Adrenal gland (tissue), 12 donors: ENCODE results near the gene ACKR2. TPM values are rescaled to one million over a fixed set of nuclear protein-coding genes. Genes with fewer than 3 reads are reported as not detected.
A peak's percentile ranks its signal among the peaks of the same experiment; 100 is the strongest.

Experiments used
- DNase-seq, 7 donors: peaks; one replicate each; pipeline ENCODE4 v3.0.0-alpha.2; 2019 to 2020
- H3K27ac ChIP-seq, 5 donors: fragments of 200-600 bp; sonication (generic) in 4 of 5; 1 replicate in 3 of 5; 2 replicates in 2 of 5; pipeline versions ENCODE4 v1.5.1 to v1.8.0; 2016 to 2020; ENCODE audit warnings: mild to moderate bottlenecking in 1 of 5
- H3K27me3 ChIP-seq: fragments of 200-600 bp; 2 replicates; pipeline ENCODE4 v1.8.0; 2021
- H3K36me3 ChIP-seq, 2 donors: fragments of 200-600 bp; replicated peaks in 1 of 2; 1 replicate in 1 of 2; 2 replicates in 1 of 2; pipeline versions ENCODE4 v1.5.1 to v1.8.0; 2018 to 2022
- H3K4me1 ChIP-seq, 2 donors: fragments of 200-600 bp; replicated peaks in 1 of 2; 1 replicate in 1 of 2; 2 replicates in 1 of 2; pipeline versions ENCODE4 v1.5.1 to v1.8.0; 2018 to 2021
- H3K4me3 ChIP-seq, 4 donors: fragments of 200-600 bp; sonication (generic) in 3 of 4; one replicate each; pipeline ENCODE4 v1.5.1; 2016 to 2018
- H3K9me3 ChIP-seq, 3 donors: fragments of 200-600 bp; sonication (generic) in 1 of 3; replicated peaks in 1 of 3; 1 replicate in 2 of 3; 2 replicates in 1 of 3; pipeline versions ENCODE4 v1.5.1 to v1.8.0; 2016 to 2021
- POLR2A ChIP-seq, 2 donors: fragments of 450-650 bp; IDR thresholded peaks; one replicate each; pipeline ENCODE4 v1.6.1; 2017; ENCODE audit warnings: antibody characterized with exemption in 2 of 2, mild to moderate bottlenecking in 2 of 2, moderate library complexity in 1 of 2
- WGBS, 4 donors: extraction: QIAGEN DNeasy Blood & Tissue Kit in 2 of 4; methylation state at CpG; one replicate each; pipeline versions ENCODE4 v1.1.5 to v1.1.7; 2013 to 2017; 5-methylcytosine and 5-hydroxymethylcytosine counted together
- intact Hi-C, 2 donors: fragments of 100-400 bp; cut with DNase I; formaldehyde crosslinking; loops; one replicate each; pipeline versions ENCODE4 v1.14.1 to v1.15.0; 2022 to 2023
- polyA plus RNA-seq, 3 donors: library from polyadenylated mRNA; stranded (reverse); fragments of 200-250 nt in 2 of 3; fragments of 350-450 nt in 1 of 3; fragmentation: Illumina TruSeq in 1 of 3; extraction: RNeasy Lipid Tissue Mini Kit (QIAGEN cat#74804) in 1 of 3; gene quantifications; one replicate each; pipeline ENCODE4 v1.2.3, GENCODE V29; 2013 to 2014
- total RNA-seq, 9 donors: library from RNA; depleted of rRNA in 4 of 9; stranded (reverse); fragments of >200 nt in 4 of 9; fragments of 120-200 nt in 1 of 9; fragmentation: NEBNext Ultra II Directional in 1 of 9; extraction: Animal tissue kit (Norgen Biotek cat#: 25700) in 1 of 9; gene quantifications; one replicate each; pipeline versions ENCODE4 v1.1.0 to v1.2.4, GENCODE V29; 2013 to 2023
- TF ChIP-seq, protein P1 (sequence below), 6 experiments: fragments of 450-650 bp in 4 of 6; fragments of 200-600 bp in 2 of 6; sonication (generic) in 1 of 6; IDR thresholded peaks; 1 replicate in 5 of 6; 2 replicates in 1 of 6; pipeline versions ENCODE4 v1.5.1 to v1.8.0; 2016 to 2021; ENCODE audit warnings: antibody characterized with exemption in 6 of 6, mild to moderate bottlenecking in 2 of 6, moderate library complexity in 1 of 6
- donor health status: healthy with polysubstance abuse.
- donor health status: Bipolar disorder and iron deficiency.
- donor health status: DM: yes; HTN: yes; CAD: no.
- donor health status: DM: no; HTN: no; CAD: no.
- donor health status: DM: no; HTN: no; CAD: no.
- donor health status: DM: yes; HTN: yes; CAD: no.

ACKR2 gene
- total and polyA plus RNA-seq, 12 donors = 1.1 to 19.9 (median 3.0) TPM

DNA sequence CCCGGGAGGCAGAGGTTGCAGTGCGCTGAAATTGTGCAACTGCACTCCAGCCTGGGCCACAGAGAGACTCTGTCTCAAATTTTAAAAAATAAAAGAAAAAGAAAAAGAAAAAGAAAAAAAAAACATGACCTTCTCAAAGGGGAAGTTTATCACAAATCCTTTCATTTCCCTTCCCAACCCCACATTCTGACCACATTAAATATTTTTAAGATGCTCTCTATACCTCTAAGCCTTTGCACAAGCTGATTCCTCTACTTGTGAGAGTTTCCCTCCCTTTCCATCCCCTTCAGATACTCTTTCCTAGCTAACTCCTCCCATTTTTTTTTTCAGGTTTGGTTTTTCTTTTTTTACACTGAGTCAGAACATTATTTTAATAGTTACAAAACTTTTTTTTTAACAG, 9.0 kb upstream of the ACKR2 start:
- Histone ChIP-seq H3K36me3 (no peaks in the 10 kb centered on the region), H3K4me3 (no peak overlapping the region), H3K9me3 (no peaks in the 10 kb centered on the region), H3K27me3 (no peaks in the 10 kb centered on the region), H3K27ac (peak overlapping the region in 2 of 5 donors; percentile 9 to 26), H3K4me1 (peaks cover 21 to 43% of the 10 kb centered on the region in 2 donors)
- DNase-seq = no peak
- intact Hi-C loops = no loop called here
- WGBS, 4 donors = 77 to 87% (median 83%) methylated on average over 2 of the region's 2 CpGs
- TF ChIP-seq POLR2A (IDR thresholded peaks at IDR 0.05) = no peak
- TF ChIP-seq, protein P1, sequence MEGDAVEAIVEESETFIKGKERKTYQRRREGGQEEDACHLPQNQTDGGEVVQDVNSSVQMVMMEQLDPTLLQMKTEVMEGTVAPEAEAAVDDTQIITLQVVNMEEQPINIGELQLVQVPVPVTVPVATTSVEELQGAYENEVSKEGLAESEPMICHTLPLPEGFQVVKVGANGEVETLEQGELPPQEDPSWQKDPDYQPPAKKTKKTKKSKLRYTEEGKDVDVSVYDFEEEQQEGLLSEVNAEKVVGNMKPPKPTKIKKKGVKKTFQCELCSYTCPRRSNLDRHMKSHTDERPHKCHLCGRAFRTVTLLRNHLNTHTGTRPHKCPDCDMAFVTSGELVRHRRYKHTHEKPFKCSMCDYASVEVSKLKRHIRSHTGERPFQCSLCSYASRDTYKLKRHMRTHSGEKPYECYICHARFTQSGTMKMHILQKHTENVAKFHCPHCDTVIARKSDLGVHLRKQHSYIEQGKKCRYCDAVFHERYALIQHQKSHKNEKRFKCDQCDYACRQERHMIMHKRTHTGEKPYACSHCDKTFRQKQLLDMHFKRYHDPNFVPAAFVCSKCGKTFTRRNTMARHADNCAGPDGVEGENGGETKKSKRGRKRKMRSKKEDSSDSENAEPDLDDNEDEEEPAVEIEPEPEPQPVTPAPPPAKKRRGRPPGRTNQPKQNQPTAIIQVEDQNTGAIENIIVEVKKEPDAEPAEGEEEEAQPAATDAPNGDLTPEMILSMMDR (IDR thresholded peaks at IDR 0.05) = no peak

DNA sequence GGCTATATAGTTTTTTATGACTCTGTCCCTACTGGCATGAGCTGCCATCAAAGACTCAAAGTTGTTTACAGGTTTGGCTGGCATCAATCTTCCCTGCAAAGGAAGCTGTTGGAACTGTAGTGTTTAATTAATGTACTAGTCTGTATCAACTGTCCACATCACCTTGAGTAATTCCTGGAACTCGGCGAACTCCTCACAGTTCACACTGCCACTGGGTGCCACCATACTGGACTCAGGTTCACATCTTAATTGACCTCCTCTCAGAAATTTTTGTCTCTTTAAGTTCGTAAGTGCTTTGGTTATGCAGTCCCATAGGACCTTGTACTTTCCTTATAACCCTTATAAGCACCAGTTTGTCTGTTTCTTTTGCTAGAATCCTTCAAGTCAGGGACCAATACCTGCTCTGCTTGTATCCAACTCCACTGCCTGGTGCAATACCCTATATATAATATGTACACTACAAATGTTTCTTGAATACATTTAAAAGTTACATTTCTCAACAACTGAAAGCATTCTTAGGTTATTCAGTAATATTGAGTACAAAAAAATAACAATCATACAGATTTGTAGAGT, 8.1 kb upstream of the ACKR2 start:
- 44 to 65% (median 52%) methylated on average over 3 of the region's 3 CpGs for WGBS, 4 donors
- Histone ChIP-seq H3K27me3 (no peaks in the 10 kb centered on the region), H3K36me3 (no peaks in the 10 kb centered on the region), H3K4me1 (peaks cover 21 to 45% of the 10 kb centered on the region in 2 donors), H3K9me3 (no peaks in the 10 kb centered on the region), H3K4me3 (peak overlapping the region in 1 of 4 donors; percentile 76), H3K27ac (peak overlapping the region in 3 of 5 donors; percentile 22 to 66 (median 63))
- TF ChIP-seq, protein P1 (IDR thresholded peaks at IDR 0.05) = no peak
- no peak for TF ChIP-seq POLR2A (IDR thresholded peaks at IDR 0.05)
- intact Hi-C loops = no loop called here
- no peak for DNase-seq

DNA sequence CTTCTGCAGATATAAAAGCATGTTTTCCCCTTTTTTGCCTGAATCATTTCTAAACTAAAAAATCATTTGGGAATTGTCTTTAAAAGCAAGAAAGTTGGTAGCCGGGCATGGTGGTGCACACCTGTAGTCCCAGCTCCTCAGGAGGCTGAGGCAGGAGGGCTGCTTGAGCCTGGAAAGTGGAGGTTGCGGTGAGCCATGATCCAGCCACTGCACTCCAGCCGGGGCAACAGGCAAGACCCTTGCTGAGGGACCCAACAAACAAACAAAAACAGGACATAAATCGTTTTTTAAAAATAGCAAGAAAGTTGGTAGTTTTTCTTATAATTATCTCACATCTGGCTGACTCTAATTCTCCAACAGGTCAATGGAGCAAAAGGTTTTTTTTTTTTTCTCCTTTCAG, 7.5 kb upstream of the ACKR2 start:
- DNase-seq = no peak

DNA sequence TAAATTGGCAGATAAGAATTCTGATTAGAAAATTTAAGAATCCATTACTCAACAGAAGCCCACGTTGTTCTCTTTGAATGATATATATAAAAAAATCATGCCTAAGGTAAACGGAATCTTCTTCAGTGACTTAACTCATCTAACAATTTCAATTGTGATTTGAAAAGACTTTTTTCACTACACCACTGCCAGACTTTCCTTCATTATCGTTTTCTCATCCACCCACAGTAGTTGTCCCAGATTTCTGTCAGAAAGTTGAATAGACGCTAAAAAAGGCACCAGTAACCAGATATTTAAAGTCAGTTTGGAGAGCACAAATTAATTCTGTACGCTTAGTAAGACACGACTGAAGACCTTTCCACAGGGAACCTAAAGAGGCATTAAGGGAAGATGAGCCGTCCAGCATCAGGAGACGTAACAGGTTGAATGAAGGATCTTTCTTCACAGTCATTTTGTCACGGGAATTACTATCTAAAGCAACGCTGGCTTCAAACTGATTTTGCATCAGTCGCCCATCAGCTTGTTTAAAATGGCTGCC, 6.3 kb upstream of the ACKR2 start:
- Histone ChIP-seq H3K36me3 (no peaks in the 10 kb centered on the region), H3K27me3 (no peaks in the 10 kb centered on the region), H3K4me1 (peaks cover 21 to 45% of the 10 kb centered on the region in 2 donors), H3K27ac (peak overlapping the region; percentile 65 to 99 (median 93)), H3K4me3 (peak overlapping the region in 2 of 4 donors; percentile 76 to 92), H3K9me3 (no peaks in the 10 kb centered on the region)
- no peak for TF ChIP-seq POLR2A (IDR thresholded peaks at IDR 0.05)
- TF ChIP-seq, protein P1 (IDR thresholded peaks at IDR 0.05) = no peak
- no peak for DNase-seq
- WGBS, 4 donors = 30 to 53% (median 36%) methylated on average over 10 to 11 of the region's 11 CpGs
- intact Hi-C loops = no loop called here

More for the DNA sequence above, 7.5 kb upstream of the ACKR2 start:
- TF ChIP-seq, protein P1 (IDR thresholded peaks at IDR 0.05) = no peak
- no peak for TF ChIP-seq POLR2A (IDR thresholded peaks at IDR 0.05)
- intact Hi-C loops = no loop called here
- 80 to 87% (median 85%) methylated on average over 4 of the region's 4 CpGs for WGBS, 4 donors
- Histone ChIP-seq H3K4me1 (peaks cover 21 to 45% of the 10 kb centered on the region in 2 donors), H3K9me3 (no peaks in the 10 kb centered on the region), H3K27ac (peak overlapping the region in 2 of 5 donors; percentile 66 to 92), H3K27me3 (no peaks in the 10 kb centered on the region), H3K36me3 (no peaks in the 10 kb centered on the region), H3K4me3 (peak overlapping the region in 1 of 4 donors; percentile 76)
